ENCODE results near the gene PARD3.

The PARD3 gene

DNA sequence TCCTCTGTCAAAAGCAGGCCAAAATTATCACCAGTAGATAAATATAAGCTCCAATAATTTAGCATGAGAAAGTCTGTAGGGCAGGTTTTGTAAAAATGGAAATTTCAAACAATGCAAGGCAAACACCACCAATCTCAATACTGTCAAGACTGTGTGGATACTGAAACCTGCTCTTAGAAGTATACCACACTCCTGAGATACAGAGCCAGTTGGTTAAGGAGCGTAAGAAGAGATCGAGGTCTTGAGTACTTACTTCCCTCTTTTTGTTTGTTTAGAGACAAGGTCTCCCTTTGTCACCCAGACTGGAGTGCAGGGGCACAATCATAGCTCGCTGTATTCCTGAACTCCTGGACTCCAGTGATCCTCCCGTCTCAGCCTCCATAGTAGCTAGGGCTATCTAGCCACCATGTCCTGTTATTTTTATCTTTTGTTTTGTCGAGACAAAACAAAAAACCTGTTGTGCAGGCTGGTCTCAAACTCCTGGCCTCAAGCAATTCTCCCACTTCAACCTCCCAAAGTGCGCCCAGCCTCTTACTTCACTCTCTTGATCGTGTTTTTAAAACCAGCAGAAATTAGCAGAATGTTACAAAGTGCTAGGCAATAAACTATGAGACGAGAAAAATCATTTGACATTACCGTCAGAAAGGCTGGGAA, 205.7 kb downstream of the PARD3 start:
- no peak for DNase-seq

- DNase-seq = peak in 1 of 2 experiments; percentile 2
Observed at GRCh38 chr10:34607894-34608293, 207.2 kb downstream of the PARD3 start.

GRCh38 chr10:34606890-34607289, 208.2 kb downstream of the PARD3 start:
- no peak for DNase-seq

DNA sequence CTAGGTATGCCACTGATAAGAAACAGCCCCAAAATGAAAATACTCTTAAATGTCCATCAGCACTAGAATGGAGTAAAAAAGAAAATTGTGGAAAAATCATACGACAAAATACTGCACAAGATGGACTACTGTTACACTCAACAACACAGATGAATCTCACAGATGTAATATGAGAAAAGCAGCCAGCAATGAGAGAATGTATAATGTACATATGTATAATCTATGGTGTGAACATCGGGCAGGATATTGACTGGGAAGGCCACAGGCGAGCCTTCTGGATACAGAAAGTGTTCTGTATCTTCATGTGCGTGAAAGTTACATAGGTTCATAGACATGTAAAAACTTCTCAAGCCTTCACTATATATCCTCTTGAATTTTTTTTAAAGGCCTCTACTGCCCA, 212.6 kb downstream of the PARD3 start:
- no peak for DNase-seq

DNA sequence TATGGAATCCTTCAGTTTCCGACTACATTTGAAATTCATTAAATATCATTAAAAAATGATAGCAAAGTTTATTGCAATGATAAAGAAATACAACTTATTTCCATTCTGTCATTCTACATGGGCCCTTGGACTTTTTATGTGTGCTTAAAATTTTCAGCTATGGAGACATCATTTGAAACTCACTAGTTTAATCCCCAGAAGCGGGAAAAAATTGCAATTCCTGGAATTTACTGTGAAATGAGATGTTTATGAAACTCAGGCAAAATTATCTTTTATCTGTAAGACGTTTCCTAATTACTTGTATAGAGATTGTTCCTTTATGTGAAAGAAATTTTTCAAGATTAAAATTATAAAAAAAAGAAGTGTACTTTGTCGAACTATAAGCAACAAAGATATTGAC, 213.4 kb downstream of the PARD3 start:
- DNase-seq = no peak

GRCh38 chr10:34599026-34599795, 215.9 kb downstream of the PARD3 start:
- no peak for DNase-seq

- no peak for DNase-seq
Observed at GRCh38 chr10:34596351-34596750, 218.7 kb downstream of the PARD3 start.

DNA sequence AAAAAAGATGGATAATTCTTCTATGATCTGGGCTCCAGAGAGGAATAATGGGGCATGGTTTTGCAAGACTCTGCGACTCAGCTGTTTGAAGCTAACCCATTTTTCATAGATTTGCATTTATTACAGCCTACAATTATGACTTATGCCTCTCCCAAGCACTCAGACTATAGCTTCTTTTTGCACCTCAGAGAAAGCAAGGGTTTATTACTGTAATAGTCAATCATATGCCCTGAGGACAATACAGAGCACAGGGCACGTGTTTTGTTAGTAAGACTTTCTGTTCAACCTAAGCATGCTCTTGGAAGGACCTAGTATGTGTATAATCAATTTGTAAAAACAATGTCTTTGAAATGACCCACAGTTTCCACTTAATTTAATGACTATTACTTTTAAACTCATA, 221.2 kb downstream of the PARD3 start:
- no peak for DNase-seq

DNA sequence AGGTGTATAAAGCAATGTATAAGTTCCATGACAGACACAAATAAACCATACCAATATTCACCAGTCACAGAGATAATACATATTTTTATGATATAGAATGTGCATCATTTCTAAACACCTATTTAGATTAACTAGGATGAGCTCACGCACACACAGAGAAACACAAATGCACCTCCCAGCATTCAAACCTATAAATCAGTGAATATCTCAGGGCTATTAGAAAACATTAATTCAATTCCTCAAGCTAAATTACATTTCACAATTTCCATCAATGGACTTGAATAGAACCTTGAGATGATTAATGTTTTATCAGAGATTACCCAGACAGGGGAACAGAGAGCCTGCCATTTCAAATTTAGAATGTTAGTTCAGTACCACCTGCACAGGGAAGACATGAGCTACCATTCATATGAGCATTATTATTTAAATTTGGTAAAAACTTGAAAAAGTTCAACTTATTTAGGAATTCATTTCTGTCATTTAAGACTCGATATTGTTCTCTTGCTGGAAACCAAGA, 221.7 kb downstream of the PARD3 start:
- DNase-seq = no peak

DNA sequence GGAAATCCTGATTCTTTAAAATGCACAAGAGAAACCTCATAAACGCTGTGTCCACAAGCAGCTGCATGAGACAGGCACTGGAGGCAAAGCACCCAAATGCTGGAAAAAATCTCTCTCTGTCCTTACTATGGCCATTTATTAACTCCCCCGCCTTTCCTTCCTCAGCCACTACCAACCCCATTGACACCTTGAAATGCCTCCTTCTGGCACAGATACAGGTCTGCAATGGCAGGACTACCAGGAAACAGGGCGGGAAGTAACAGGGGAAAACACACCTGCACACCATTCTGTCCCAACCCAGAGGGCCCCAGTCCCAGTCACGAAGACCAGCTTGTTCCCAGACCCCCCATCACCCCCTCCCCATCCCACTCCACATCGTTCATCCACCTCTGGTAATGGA, 224.3 kb downstream of the PARD3 start:
- DNase-seq = peak in 1 of 2 experiments; percentile 5

- DNase-seq = no peak
Observed at GRCh38 chr10:34589275-34589674, 225.8 kb downstream of the PARD3 start.

DNA sequence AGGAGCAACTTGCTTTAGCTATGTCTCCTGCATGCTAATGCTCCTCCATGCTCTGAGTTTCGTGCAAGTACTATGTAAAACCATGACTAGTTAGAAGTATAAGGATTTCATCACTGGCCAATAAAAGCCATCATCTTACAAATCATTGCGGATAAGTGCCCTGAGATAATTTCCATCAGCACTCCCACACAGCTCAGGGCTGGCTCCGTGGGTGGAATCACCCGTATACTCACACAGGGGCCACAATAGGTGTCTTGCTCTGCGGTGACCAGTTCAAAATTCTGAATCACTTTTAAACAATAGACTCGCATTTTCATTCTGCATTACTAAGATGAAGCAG, 227.4 kb downstream of the PARD3 start:
- no peak for DNase-seq

- no peak for DNase-seq
Observed at GRCh38 chr10:34587002-34587679, 228.0 kb downstream of the PARD3 start.

- DNase-seq = no peak
Observed at GRCh38 chr10:34585422-34586112, 229.5 kb downstream of the PARD3 start.

DNA sequence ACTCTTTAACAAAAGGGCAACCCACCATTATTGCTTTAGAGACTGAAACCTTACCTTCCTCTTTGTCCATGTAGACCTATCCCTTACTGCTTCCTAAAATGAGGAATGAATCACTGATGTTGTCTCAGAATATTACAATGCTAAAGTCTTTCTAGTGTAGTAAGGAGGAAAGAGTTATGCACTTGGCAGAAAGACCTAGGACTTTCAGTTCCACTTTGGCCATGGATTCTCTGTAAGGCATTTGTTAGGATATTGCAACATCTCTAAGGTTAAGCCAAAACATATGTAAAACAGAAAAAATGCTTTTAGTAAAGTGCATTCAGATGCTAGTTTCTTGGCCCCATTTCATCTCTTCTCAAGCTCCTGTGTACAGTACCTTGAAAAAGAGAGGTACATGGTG, 230.9 kb downstream of the PARD3 start:
- no peak for DNase-seq

DNA sequence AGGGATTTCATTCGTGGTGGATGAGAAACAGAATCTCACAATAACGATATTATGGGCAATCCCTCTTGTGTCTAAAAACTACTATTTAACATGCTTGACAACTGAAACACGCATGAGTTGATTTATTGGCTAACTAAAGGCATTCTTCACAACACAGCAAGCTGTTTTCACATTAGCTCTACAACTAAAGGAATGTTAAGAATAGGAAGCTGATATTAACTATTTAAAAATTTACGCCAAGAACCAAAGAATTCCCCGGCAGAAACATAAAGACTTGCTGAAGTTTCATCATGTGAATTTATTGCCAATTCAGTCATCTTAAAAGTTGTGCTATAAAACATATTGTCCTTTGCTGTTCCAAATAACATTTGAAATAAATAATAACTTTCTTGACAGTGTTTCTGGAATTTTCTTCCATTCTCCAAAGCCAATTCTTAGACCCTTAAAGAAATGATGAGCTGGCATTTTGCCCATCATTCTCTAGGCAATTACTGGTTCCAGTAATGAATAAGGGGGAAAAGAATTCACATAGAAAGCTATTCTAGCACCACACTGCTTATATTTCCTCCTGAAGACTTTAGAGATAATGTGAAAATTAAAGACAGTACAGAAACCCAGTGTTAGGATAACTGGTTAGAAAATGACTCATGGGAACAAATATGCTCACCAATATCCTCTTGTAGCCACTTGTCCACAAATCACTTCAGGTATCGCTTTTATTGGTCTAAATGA, 233.1 kb downstream of the PARD3 start:
- DNase-seq = no peak

DNA sequence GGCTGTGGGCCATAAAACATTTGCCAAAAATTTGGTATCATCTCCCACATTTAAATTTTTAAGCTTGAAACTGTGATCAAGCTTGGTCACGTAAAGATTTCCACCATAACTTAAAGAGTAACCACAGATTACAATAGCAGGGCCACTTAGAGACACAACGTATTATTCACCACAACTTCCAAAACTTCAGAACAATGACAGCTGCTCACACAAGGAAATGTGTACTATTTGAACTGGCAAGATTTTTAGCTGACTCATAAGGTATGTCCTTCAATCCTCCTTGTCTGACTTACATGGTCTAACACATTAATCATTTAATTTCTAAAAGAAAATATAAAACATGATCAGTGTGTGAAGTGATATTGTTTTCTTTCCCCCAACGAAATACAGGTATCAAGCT, 234.5 kb downstream of the PARD3 start:
- DNase-seq = no peak

- no peak for DNase-seq
Observed at GRCh38 chr10:34580214-34580613, 234.9 kb downstream of the PARD3 start.

DNA sequence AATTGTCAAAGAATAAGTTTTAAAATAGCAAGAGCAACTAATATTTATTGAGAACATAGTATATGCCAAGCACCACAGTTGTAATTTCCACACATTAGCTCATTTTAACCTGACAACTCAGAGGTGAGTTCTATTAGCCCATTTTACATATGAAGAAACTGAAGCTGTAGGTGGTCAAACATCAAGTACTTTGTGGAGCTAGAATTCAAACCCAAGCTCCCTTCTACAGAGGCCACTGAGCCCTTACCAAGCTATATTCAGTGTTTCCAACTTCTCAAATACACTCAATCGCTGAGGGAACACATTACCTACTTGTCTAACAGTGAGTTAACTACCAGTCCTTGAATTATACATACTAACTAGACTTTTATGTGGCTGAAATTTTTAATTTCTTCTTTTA, 236.6 kb downstream of the PARD3 start:
- DNase-seq = no peak

- no peak for DNase-seq
Observed at GRCh38 chr10:34576797-34577196, 238.3 kb downstream of the PARD3 start.

DNA sequence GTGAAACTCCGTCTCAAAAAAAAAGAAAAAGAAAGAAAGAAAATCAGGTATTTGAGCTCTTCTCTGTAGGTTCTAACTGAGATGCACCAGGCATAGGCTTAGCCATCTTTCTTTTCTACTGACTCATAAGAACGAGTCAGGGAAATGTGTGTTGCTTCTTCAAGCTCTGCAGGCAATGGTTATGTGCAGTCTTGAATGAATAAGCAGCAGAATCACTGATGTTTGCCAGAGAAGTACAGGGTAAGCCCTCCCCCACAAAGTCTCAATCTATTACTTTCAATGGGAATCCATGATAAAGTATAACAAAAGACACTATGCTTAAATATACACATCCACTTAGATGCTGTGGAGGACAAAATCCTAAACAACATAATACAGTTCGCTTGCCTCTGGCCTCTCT, 239.2 kb downstream of the PARD3 start:
- DNase-seq = no peak

GRCh38 chr10:34574353-34574934, 240.7 kb downstream of the PARD3 start:
- no peak for DNase-seq
